ENCODE data around the gene UTY. TPM values are rescaled to one million over a fixed set of nuclear protein-coding genes. Genes with fewer than 3 reads are reported as not detected.

UTY gene
- total RNA-seq, 1 experiment from 2014 or later, result 5.9 TPM

DNA sequence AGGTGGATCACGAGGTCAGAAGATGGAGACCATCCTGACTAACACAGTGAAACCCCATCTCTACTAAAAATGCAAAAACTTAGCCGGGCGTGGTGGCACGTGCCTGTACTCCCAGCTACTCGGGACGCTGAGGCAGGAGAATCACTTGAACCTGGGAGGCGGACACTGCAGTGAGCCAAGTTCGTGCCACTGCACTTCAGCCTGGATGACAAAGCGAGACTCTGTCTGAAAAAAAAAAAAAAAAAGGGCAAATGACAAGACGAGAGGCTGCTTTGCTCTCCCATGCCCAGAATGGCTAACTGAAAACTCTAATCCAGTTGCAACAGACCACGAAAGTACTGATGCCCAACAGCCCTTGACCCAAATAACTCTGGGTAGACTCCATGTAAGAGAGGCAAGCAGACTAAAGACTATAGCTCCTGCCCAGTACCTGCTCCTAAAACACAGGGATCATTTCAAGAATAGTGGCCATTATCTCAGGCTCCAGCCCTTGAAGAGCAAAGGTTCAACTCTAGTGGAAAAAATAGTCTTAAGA lies 29.2 kb downstream of the UTY start (continued):
- TF ChIP-seq, protein P1, sequence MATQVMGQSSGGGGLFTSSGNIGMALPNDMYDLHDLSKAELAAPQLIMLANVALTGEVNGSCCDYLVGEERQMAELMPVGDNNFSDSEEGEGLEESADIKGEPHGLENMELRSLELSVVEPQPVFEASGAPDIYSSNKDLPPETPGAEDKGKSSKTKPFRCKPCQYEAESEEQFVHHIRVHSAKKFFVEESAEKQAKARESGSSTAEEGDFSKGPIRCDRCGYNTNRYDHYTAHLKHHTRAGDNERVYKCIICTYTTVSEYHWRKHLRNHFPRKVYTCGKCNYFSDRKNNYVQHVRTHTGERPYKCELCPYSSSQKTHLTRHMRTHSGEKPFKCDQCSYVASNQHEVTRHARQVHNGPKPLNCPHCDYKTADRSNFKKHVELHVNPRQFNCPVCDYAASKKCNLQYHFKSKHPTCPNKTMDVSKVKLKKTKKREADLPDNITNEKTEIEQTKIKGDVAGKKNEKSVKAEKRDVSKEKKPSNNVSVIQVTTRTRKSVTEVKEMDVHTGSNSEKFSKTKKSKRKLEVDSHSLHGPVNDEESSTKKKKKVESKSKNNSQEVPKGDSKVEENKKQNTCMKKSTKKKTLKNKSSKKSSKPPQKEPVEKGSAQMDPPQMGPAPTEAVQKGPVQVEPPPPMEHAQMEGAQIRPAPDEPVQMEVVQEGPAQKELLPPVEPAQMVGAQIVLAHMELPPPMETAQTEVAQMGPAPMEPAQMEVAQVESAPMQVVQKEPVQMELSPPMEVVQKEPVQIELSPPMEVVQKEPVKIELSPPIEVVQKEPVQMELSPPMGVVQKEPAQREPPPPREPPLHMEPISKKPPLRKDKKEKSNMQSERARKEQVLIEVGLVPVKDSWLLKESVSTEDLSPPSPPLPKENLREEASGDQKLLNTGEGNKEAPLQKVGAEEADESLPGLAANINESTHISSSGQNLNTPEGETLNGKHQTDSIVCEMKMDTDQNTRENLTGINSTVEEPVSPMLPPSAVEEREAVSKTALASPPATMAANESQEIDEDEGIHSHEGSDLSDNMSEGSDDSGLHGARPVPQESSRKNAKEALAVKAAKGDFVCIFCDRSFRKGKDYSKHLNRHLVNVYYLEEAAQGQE (IDR thresholded peaks at IDR 0.05; ENCODE audit: low read depth), result no peak
- TF ChIP-seq YY1 (IDR thresholded peaks at IDR 0.05; ENCODE audit: extremely low read depth, insufficient replicate concordance, low read depth, low read length), result no peak
- TF ChIP-seq ZFX (IDR thresholded peaks at IDR 0.05), result no peak
- no peak for TF ChIP-seq RAD21 (IDR thresholded peaks at IDR 0.05; ENCODE audit: low read depth)
- no peak for TF ChIP-seq EGR1 (IDR thresholded peaks at IDR 0.05; ENCODE audit: low read depth)

DNA sequence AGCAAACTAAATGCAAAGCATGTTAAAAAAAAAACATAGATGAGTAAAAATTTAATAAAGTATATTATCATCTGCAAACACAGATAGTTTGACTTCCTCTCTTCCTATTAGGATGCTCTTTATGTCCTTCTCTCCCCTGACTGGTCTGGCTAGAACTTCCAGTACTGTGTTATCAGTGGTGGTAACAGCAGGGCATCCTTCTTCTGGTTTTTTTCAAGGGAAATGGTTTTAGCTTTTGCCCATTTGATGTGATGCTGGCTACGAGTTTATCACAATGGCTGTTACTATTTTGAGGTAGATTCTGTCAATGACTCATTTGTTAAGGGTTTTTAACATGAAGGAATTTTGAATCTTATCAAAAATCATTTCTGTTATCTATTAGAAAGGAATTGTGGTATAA lies 34.3 kb downstream of the UTY start:
- ChIA-PET RAD21 (ENCODE audit: low non-redundant PET in 1 of 2, low total read pairs in 2 of 2, uncharacterized antibody in 2 of 2, unreplicated experiment in 2 of 2) (no interaction called here), CTCF (no interaction called here), POLR2A (no interaction called here)
- no TSS peak for BruUV-seq (replicated peaks)
- no peaks in the 10 kb centered on the region for H4K20me1 ChIP-seq (ENCODE audit: insufficient read depth)
- H3K9me2 ChIP-seq (ENCODE audit: insufficient read depth), result no peaks in the 10 kb centered on the region
- H3K9me3 ChIP-seq (ENCODE audit: control insufficient read depth in 1 of 2, insufficient read depth in 1 of 2, low read depth in 1 of 2, low read length in 2 of 2), result no peaks in the 10 kb centered on the region
- DNase-seq (ENCODE audit: low read depth, low spot score), result no peak
- H3K79me2 ChIP-seq (ENCODE audit: insufficient read depth, low read length), result no peaks in the 10 kb centered on the region
- no peak for ATAC-seq
- H3K27ac ChIP-seq (ENCODE audit: low read depth, low read length), result no peak overlapping the region
- no peaks in the 10 kb centered on the region for H3K36me3 ChIP-seq (ENCODE audit: control insufficient read depth in 1 of 2, insufficient read depth in 2 of 2, low read length in 2 of 2)
- H2AFZ ChIP-seq (ENCODE audit: low read depth, low read length, poor library complexity, severe bottlenecking), result no peak overlapping the region
- H3K27me3 ChIP-seq (ENCODE audit: insufficient read depth, low read length), result no peaks in the 10 kb centered on the region
- H3K4me1 ChIP-seq (ENCODE audit: control insufficient read depth in 1 of 2, insufficient read depth in 2 of 2, low read length in 2 of 2), result no peaks in the 10 kb centered on the region
- H3K4me2 ChIP-seq (ENCODE audit: low read length), result no peak overlapping the region
- H3K4me3 ChIP-seq (replicated peaks in 1 of 2; ENCODE audit: low read depth in 1 of 2, low read length in 2 of 2), result no peak overlapping the region
- TF ChIP-seq SRF (IDR thresholded peaks at IDR 0.05; ENCODE audit: low read depth) (no peak), EZH2 (IDR thresholded peaks at IDR 0.05) (no peak), CBX3 (IDR thresholded peaks at IDR 0.05; ENCODE audit: low read depth) (no peak), ELF1 (IDR thresholded peaks at IDR 0.05; ENCODE audit: borderline replicate concordance, low read depth) (no peak)
- TF ChIP-seq, protein P2, sequence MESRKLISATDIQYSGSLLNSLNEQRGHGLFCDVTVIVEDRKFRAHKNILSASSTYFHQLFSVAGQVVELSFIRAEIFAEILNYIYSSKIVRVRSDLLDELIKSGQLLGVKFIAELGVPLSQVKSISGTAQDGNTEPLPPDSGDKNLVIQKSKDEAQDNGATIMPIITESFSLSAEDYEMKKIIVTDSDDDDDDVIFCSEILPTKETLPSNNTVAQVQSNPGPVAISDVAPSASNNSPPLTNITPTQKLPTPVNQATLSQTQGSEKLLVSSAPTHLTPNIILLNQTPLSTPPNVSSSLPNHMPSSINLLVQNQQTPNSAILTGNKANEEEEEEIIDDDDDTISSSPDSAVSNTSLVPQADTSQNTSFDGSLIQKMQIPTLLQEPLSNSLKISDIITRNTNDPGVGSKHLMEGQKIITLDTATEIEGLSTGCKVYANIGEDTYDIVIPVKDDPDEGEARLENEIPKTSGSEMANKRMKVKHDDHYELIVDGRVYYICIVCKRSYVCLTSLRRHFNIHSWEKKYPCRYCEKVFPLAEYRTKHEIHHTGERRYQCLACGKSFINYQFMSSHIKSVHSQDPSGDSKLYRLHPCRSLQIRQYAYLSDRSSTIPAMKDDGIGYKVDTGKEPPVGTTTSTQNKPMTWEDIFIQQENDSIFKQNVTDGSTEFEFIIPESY (IDR thresholded peaks at IDR 0.05; ENCODE audit: extremely low read depth, insufficient replicate concordance, low read length), result no peak
- H3K9ac ChIP-seq (ENCODE audit: low read length), result no peak overlapping the region
- intact Hi-C loops (cut with micrococcal nuclease), result no loop called here
